Loucy (cell line): ENCODE data around the gene PGR.

Experiments
- H2AFZ ChIP-seq: fragments of 200-600 bp; sonication (generic); 2 replicates; pipeline ENCODE4 v1.6.0; 2016; ENCODE audit warnings: antibody characterized with exemption, mild to moderate bottlenecking, low read length, moderate library complexity
- H3F3A ChIP-seq: fragments of 200-600 bp; 2 replicates; pipeline ENCODE4 v1.6.0; 2016; ENCODE audit warnings: antibody characterized with exemption, low read depth, mild to moderate bottlenecking
- H3K27me3 ChIP-seq: fragments of 200-600 bp; sonication (generic); 2 replicates; pipeline ENCODE4 v1.6.1; 2014; ENCODE audit warnings: low read length, mild to moderate bottlenecking; ENCODE audit not compliant: insufficient read depth, poor library complexity, severe bottlenecking
- H3K36me3 ChIP-seq: fragments of 200-600 bp; sonication (generic); 2 replicates; pipeline ENCODE4 v1.6.1; 2016; ENCODE audit warnings: low read length; ENCODE audit not compliant: insufficient read depth
- H3K4me1 ChIP-seq: fragments of 200-600 bp; sonication (generic); 2 replicates; pipeline ENCODE4 v1.5.1; 2014; ENCODE audit warnings: low read length, mild to moderate bottlenecking; ENCODE audit not compliant: insufficient read depth, poor library complexity, severe bottlenecking
- H3K4me2 ChIP-seq: fragments of 200-600 bp; sonication (generic); 2 replicates; pipeline ENCODE4 v1.6.0; 2014; ENCODE audit warnings: antibody characterized with exemption, low read length, low read depth, mild to moderate bottlenecking; ENCODE audit not compliant: poor library complexity, severe bottlenecking
- H3K4me3 ChIP-seq: fragments of 200-600 bp; sonication (generic); 2 replicates; pipeline ENCODE4 v1.5.1; 2014; ENCODE audit warnings: low read length, mild to moderate bottlenecking, mixed read lengths; ENCODE audit not compliant: poor library complexity, severe bottlenecking
- H3K79me2 ChIP-seq: fragments of 200-600 bp; sonication (generic); 2 replicates; pipeline ENCODE4 v1.6.1; 2014; ENCODE audit warnings: low read length; ENCODE audit not compliant: insufficient read depth
- H3K9ac ChIP-seq: fragments of 200-600 bp; sonication (generic); 2 replicates; pipeline ENCODE4 v1.6.0; 2014; ENCODE audit warnings: mild to moderate bottlenecking, low read depth, low read length, moderate library complexity; ENCODE audit not compliant: poor library complexity, severe bottlenecking
- H3K9me2 ChIP-seq: fragments of 200-600 bp; sonication (generic); replicated peaks from 2 replicates; pipeline ENCODE4 v1.6.1; 2016; ENCODE audit warnings: low read depth, low read length, mixed read lengths
- H3K9me3 ChIP-seq: fragments of 200-600 bp; sonication (generic); 2 replicates; pipeline ENCODE4 v1.6.1; 2014; ENCODE audit warnings: mild to moderate bottlenecking, antibody characterized with exemption, low read length, low read depth; ENCODE audit not compliant: insufficient read depth
- H4K20me1 ChIP-seq: fragments of 200-600 bp; sonication (generic); 2 replicates; pipeline ENCODE4 v1.6.0; 2014; ENCODE audit warnings: antibody characterized with exemption, low read length, mild to moderate bottlenecking; ENCODE audit not compliant: insufficient read depth, poor library complexity, severe bottlenecking
- CTCF ChIP-seq: fragments of 200-600 bp; sonication (generic); conservative IDR thresholded peaks from 2 replicates; pipeline ENCODE4 v1.5.1; 2014; ENCODE audit warnings: mild to moderate bottlenecking, antibody characterized with exemption, low read length
- EZH2phosphoT487 ChIP-seq: fragments of 200-600 bp; IDR thresholded peaks from 2 replicates; pipeline ENCODE4 v1.6.1; 2018; ENCODE audit warnings: antibody characterized with exemption, mild to moderate bottlenecking, moderate library complexity, borderline replicate concordance

Gene PGR

GRCh38 chr11:101063706-101064105 lies 65.9 kb downstream of the PGR start:
- Histone ChIP-seq H4K20me1 (no peaks in the 10 kb centered on the region), H3K9me2 (no peaks in the 10 kb centered on the region), H2AFZ (no peak overlapping the region), H3K79me2 (no peaks in the 10 kb centered on the region), H3K36me3 (no peaks in the 10 kb centered on the region), H3K4me1 (no peaks in the 10 kb centered on the region), H3K9me3 (no peaks in the 10 kb centered on the region), H3K4me3 (no peak overlapping the region), H3K4me2 (no peak overlapping the region), H3K27me3 (no peaks in the 10 kb centered on the region), H3K9ac (no peak overlapping the region), H3F3A (no peaks in the 10 kb centered on the region)
- TF ChIP-seq EZH2phosphoT487 = no peak
- TF ChIP-seq CTCF = no peak

- no peaks in the 10 kb centered on the region for H3K79me2 ChIP-seq
- H3K36me3 ChIP-seq = no peaks in the 10 kb centered on the region
- H3K4me3 ChIP-seq = no peak overlapping the region
- no peak overlapping the region for H2AFZ ChIP-seq
- no peak for TF ChIP-seq CTCF
- no peak for TF ChIP-seq EZH2phosphoT487
- no peaks in the 10 kb centered on the region for H3K4me1 ChIP-seq
- H4K20me1 ChIP-seq = no peaks in the 10 kb centered on the region
- H3F3A ChIP-seq = no peaks in the 10 kb centered on the region
- no peak overlapping the region for H3K9ac ChIP-seq
- no peaks in the 10 kb centered on the region for H3K9me2 ChIP-seq
- no peak overlapping the region for H3K4me2 ChIP-seq
- no peaks in the 10 kb centered on the region for H3K9me3 ChIP-seq
- H3K27me3 ChIP-seq = no peaks in the 10 kb centered on the region
These were observed 68.0 kb downstream of the PGR start for GRCh38 chr11:101061606-101062005.

- Histone ChIP-seq H3K9ac (no peak overlapping the region), H3K4me3 (no peak overlapping the region), H3K9me2 (no peaks in the 10 kb centered on the region), H4K20me1 (no peaks in the 10 kb centered on the region), H3K4me1 (no peaks in the 10 kb centered on the region), H3K79me2 (no peaks in the 10 kb centered on the region), H3K27me3 (no peaks in the 10 kb centered on the region), H3K4me2 (no peak overlapping the region), H3K9me3 (no peaks in the 10 kb centered on the region), H3F3A (no peaks in the 10 kb centered on the region), H3K36me3 (no peaks in the 10 kb centered on the region), H2AFZ (no peak overlapping the region)
- TF ChIP-seq EZH2phosphoT487 (no peak), CTCF (no peak)
These were observed 70.3 kb downstream of the PGR start for GRCh38 chr11:101059331-101059730.
